Measurements from ENCODE around the gene DENND2A. TPM values are rescaled to one million over a fixed set of nuclear protein-coding genes. Genes with fewer than 3 reads are reported as not detected.

Gene DENND2A
- total RNA-seq, 2 donors from 2014 or later = 9.2 to 10.5 TPM

- Histone ChIP-seq H3K9me3 (no peaks in the 10 kb centered on the region), H3K27me3 (no peaks in the 10 kb centered on the region), H3K4me1 (no peaks in the 10 kb centered on the region), H3K27ac (no peak overlapping the region), H3K36me3 (no peaks in the 10 kb centered on the region), H3K4me3 (no peak overlapping the region)
- no peak for DNase-seq (ENCODE audit: low spot score)
- TF ChIP-seq, protein P1, sequence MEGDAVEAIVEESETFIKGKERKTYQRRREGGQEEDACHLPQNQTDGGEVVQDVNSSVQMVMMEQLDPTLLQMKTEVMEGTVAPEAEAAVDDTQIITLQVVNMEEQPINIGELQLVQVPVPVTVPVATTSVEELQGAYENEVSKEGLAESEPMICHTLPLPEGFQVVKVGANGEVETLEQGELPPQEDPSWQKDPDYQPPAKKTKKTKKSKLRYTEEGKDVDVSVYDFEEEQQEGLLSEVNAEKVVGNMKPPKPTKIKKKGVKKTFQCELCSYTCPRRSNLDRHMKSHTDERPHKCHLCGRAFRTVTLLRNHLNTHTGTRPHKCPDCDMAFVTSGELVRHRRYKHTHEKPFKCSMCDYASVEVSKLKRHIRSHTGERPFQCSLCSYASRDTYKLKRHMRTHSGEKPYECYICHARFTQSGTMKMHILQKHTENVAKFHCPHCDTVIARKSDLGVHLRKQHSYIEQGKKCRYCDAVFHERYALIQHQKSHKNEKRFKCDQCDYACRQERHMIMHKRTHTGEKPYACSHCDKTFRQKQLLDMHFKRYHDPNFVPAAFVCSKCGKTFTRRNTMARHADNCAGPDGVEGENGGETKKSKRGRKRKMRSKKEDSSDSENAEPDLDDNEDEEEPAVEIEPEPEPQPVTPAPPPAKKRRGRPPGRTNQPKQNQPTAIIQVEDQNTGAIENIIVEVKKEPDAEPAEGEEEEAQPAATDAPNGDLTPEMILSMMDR (IDR thresholded peaks at IDR 0.05) = no peak
Observed at GRCh38 chr7:140485500-140486265, 154.9 kb downstream of the DENND2A start.

GRCh38 chr7:140484951-140485499 is 155.6 kb downstream of the DENND2A start:
- Histone ChIP-seq H3K4me3 (no peak overlapping the region), H3K36me3 (no peaks in the 10 kb centered on the region), H3K27ac (no peak overlapping the region), H3K27me3 (no peaks in the 10 kb centered on the region), H3K9me3 (no peaks in the 10 kb centered on the region), H3K4me1 (peaks cover 0 to under 1% of the 10 kb centered on the region in 2 donors)
- DNase-seq (ENCODE audit: low spot score) = no peak
- TF ChIP-seq, protein P1 (IDR thresholded peaks at IDR 0.05) = no peak

- peaks cover 0 to 6% of the 10 kb centered on the region in 2 donors for H3K4me1 ChIP-seq
- H3K36me3 ChIP-seq = no peaks in the 10 kb centered on the region
- no peaks in the 10 kb centered on the region for H3K9me3 ChIP-seq
- TF ChIP-seq, protein P1 (IDR thresholded peaks at IDR 0.05) = no peak
- no peak overlapping the region for H3K27ac ChIP-seq
- DNase-seq (ENCODE audit: low spot score) = no peak
- H3K4me3 ChIP-seq = no peak overlapping the region
- H3K27me3 ChIP-seq = no peaks in the 10 kb centered on the region
Observed at GRCh38 chr7:140484479-140484878, 156.1 kb downstream of the DENND2A start.

GRCh38 chr7:140479739-140480084 is 160.9 kb downstream of the DENND2A start:
- H3K36me3 ChIP-seq = no peaks in the 10 kb centered on the region
- TF ChIP-seq, protein P1 (IDR thresholded peaks at IDR 0.05) = no peak
- peak overlapping the region; percentile 80 to 90 for H3K27ac ChIP-seq

GRCh38 chr7:140479062-140479738 is 161.4 kb downstream of the DENND2A start, which contains the start of gene MKRN1:
TSS of gene MKRN1 (minus strand) at chr7:140479505. CDS start at chr7:140479344, 161 bp downstream.
- Histone ChIP-seq H3K9me3 (no peaks in the 10 kb centered on the region), H3K27me3 (no peaks in the 10 kb centered on the region), H3K27ac (peak within 1 kb of the TSS; percentile 80 to 90), H3K4me1 (peaks cover 0 to 25% of the 10 kb centered on the region in 2 donors), H3K4me3 (peak within 1 kb of the TSS; percentile 87 to 94), H3K36me3 (no peaks in the 10 kb centered on the region)
- TF ChIP-seq, protein P1 (IDR thresholded peaks at IDR 0.05) = peak in 1 of 2 donors; percentile 28
- DNase-seq (ENCODE audit: low spot score) = peak; percentile 94

More at GRCh38 chr7:140479739-140480084, 160.9 kb downstream of the DENND2A start:
- Histone ChIP-seq H3K9me3 (no peaks in the 10 kb centered on the region), H3K27me3 (no peaks in the 10 kb centered on the region), H3K4me1 (peaks cover 0 to 25% of the 10 kb centered on the region in 2 donors), H3K4me3 (peak overlapping the region; percentile 87 to 94)
- no peak for DNase-seq (ENCODE audit: low spot score)

Measured in right atrium auricular region (tissue), 2 donors.